22Rv1 (cell line): ENCODE data around the gene CDH12.

ENCODE experiments used
- ZFX ChIP-seq: fragments of 450-650 bp; IDR thresholded peaks from 2 replicates; pipeline ENCODE4 v1.6.1; 2017; ENCODE audit warnings: antibody characterized with exemption, borderline replicate concordance
- TF ChIP-seq, protein P1 (sequence below): fragments of 450-650 bp; IDR thresholded peaks from 2 replicates; pipeline ENCODE4 v1.5.1; 2017; ENCODE audit warnings: mild to moderate bottlenecking

DNA sequence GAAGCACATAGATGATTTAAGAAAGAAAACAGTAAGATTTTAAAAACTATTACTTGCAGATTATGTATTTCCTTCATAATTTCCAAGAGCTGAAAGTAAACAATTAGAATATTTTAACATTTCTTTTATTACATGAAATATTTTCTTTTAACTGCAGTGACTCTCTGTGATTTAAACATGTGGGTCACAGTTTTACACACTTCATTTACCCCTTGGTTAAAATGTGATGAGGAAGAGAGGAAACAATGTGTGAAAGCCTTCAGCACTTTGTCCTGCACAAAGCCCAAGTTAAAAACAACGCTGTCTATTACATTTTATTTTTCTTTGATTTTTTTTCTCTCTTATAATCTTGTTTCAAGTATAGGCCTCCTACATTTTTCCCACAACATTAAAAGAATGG lies 801.3 kb downstream of the CDH12 start:
- TF ChIP-seq, protein P1, sequence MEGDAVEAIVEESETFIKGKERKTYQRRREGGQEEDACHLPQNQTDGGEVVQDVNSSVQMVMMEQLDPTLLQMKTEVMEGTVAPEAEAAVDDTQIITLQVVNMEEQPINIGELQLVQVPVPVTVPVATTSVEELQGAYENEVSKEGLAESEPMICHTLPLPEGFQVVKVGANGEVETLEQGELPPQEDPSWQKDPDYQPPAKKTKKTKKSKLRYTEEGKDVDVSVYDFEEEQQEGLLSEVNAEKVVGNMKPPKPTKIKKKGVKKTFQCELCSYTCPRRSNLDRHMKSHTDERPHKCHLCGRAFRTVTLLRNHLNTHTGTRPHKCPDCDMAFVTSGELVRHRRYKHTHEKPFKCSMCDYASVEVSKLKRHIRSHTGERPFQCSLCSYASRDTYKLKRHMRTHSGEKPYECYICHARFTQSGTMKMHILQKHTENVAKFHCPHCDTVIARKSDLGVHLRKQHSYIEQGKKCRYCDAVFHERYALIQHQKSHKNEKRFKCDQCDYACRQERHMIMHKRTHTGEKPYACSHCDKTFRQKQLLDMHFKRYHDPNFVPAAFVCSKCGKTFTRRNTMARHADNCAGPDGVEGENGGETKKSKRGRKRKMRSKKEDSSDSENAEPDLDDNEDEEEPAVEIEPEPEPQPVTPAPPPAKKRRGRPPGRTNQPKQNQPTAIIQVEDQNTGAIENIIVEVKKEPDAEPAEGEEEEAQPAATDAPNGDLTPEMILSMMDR, result no peak
- TF ChIP-seq ZFX, result no peak
